ENCODE measurements around the gene KPNA3.

Gene KPNA3

GRCh38 chr13:49657241-49657641 is 135.2 kb downstream of the KPNA3 start:
- Histone ChIP-seq H3K9ac (ENCODE audit: low read depth, low read length) (no peak overlapping the region), H3K36me3 (ENCODE audit: insufficient read depth, low read length) (no peaks in the 10 kb centered on the region; the same call in 1 of the 2 replicates), H3K9me3 (ENCODE audit: control insufficient read depth, insufficient read depth, low read length) (no peaks in the 10 kb centered on the region), H3K4me1 (ENCODE audit: insufficient read depth, low read length) (no peaks in the 10 kb centered on the region)

- Histone ChIP-seq H3K4me1 (ENCODE audit: insufficient read depth, low read length) (no peaks in the 10 kb centered on the region), H3K36me3 (ENCODE audit: insufficient read depth, low read length) (no peaks in the 10 kb centered on the region; the same call in 1 of the 2 replicates), H3K9ac (ENCODE audit: low read depth, low read length) (no peak overlapping the region), H3K9me3 (ENCODE audit: control insufficient read depth, insufficient read depth, low read length) (no peaks in the 10 kb centered on the region)
Measured at GRCh38 chr13:49655906-49656305, 136.6 kb downstream of the KPNA3 start.

- H3K36me3 ChIP-seq (ENCODE audit: insufficient read depth, low read length) = no peaks in the 10 kb centered on the region; the same call in 1 of the 2 replicates
- H3K9me3 ChIP-seq (ENCODE audit: control insufficient read depth, insufficient read depth, low read length) = no peaks in the 10 kb centered on the region
- H3K9ac ChIP-seq (ENCODE audit: low read depth, low read length) = no peak overlapping the region
Measured at GRCh38 chr13:49654011-49654410, 138.5 kb downstream of the KPNA3 start.

DNA sequence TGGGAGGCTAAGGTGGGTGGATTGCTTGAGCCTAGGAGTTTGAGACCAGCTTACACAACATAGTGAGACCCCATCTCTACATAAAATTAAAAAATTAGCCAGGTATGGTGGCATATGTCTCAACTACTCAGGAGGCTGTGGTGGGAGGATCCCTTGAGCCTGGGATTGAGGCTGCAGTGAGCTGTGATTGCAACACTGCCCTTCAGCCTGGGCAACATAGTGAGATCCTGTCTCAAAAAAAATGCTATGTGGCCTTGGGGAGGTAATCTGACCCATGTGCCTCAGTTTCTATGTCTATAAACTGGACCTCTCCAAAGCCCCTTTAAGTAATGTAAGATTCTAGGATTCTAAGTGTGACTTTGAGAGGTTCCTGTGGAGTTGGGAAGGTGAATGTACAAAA is 139.0 kb downstream of the KPNA3 start:
- no peaks in the 10 kb centered on the region for H3K4me1 ChIP-seq (ENCODE audit: insufficient read depth, low read length)
- H3K9me3 ChIP-seq (ENCODE audit: control insufficient read depth, insufficient read depth, low read length) = no peaks in the 10 kb centered on the region

More at GRCh38 chr13:49654011-49654410, 138.5 kb downstream of the KPNA3 start:
- H3K4me1 ChIP-seq (ENCODE audit: insufficient read depth, low read length) = no peaks in the 10 kb centered on the region

GRCh38 chr13:49652355-49653305 is 139.9 kb downstream of the KPNA3 start:
- Histone ChIP-seq H3K9me3 (ENCODE audit: control insufficient read depth, insufficient read depth, low read length) (no peaks in the 10 kb centered on the region), H3K9ac (ENCODE audit: low read depth, low read length) (no peak overlapping the region), H3K36me3 (ENCODE audit: insufficient read depth, low read length) (no peaks in the 10 kb centered on the region), H3K4me1 (ENCODE audit: insufficient read depth, low read length) (no peaks in the 10 kb centered on the region)

More for the DNA sequence above, 139.0 kb downstream of the KPNA3 start:
- no peaks in the 10 kb centered on the region; the same call in 1 of the 2 replicates for H3K36me3 ChIP-seq (ENCODE audit: insufficient read depth, low read length)
- no peak overlapping the region for H3K9ac ChIP-seq (ENCODE audit: low read depth, low read length)

DNA sequence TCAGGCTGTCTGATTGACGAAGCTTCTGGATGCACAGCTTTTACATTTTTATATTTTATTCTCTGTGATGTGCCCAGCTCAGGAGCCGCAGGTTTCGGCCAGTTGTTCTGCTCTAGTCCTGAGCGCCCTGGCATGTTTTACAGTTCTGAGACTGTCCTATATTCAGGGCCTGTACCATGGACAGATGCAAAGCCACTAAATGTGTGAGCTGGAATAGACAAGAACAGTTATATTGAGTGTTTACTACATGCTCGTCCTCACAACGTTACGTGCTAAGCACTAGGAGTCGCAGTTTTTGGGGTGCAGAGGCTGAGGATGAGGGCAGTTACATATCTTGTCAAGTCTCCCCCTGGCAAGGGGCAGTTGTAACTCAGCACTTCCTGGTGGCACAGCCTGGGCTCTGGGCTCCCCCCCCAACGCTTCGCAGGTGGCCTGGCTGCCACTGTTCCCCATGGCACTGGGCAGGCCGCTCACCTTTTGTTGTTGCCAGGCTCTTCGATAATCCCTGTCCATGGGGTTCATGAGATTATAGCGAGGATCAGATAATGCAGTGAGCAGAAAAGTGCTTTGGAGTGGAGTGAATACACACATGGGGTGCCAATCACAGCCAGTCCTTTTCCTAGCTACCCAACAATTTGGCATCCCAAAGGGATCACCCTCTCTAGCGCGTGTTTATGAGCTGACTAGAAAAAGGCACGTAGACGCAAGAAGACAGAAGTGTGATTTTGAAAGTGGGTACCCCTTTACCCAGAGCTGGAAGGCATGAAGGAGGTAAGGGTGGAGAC is 140.7 kb downstream of the KPNA3 start:
- no peaks in the 10 kb centered on the region for H3K36me3 ChIP-seq (ENCODE audit: insufficient read depth, low read length)
- H3K9ac ChIP-seq (ENCODE audit: low read depth, low read length) = no peak overlapping the region
- H3K4me1 ChIP-seq (ENCODE audit: insufficient read depth, low read length) = no peaks in the 10 kb centered on the region
- no peaks in the 10 kb centered on the region for H3K9me3 ChIP-seq (ENCODE audit: control insufficient read depth, insufficient read depth, low read length)

DNA sequence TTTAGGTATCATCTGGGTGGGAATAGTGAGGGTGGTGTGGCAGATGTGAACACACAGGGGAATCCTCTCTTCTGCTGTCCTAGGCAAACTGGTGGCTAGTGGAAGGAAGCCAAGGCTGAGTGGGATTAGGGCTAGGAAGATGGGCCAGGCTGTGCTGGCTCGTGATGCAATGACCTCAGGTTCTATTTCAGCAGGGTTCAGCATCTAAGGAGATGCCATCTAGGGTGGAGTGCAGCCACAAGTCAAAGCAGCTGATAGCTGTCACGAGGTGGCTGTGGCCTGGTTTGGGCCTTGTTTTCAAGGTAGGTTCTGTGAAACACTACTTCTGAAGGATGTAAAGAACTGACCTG is 142.5 kb downstream of the KPNA3 start:
- no peaks in the 10 kb centered on the region for H3K36me3 ChIP-seq (ENCODE audit: insufficient read depth, low read length)
- no peak overlapping the region for H3K9ac ChIP-seq (ENCODE audit: low read depth, low read length)

More for the DNA sequence above, 142.5 kb downstream of the KPNA3 start:
- Histone ChIP-seq H3K4me1 (ENCODE audit: insufficient read depth, low read length) (no peaks in the 10 kb centered on the region), H3K9me3 (ENCODE audit: control insufficient read depth, insufficient read depth, low read length) (no peaks in the 10 kb centered on the region)
